Spleen (tissue), 7 donors: ENCODE results near the gene KIF18B.

ENCODE experiments used
- CTCF ChIP-seq, 11 experiments: fragments of 200-600 bp in 7 of 11; fragments of 450-650 bp in 4 of 11; sonication (generic) in 4 of 11; IDR thresholded peaks in 8 of 11; conservative IDR thresholded peaks in 3 of 11; 1 replicate in 7 of 11; 2 replicates in 4 of 11; pipeline versions ENCODE4 v1.4.0 to v1.8.0; 2016 to 2021; ENCODE audit warnings: antibody characterized with exemption in 11 of 11, inconsistent platforms in 4 of 11, mild to moderate bottlenecking in 1 of 11
- POLR2A ChIP-seq, 3 donors: fragments of 450-650 bp; IDR thresholded peaks; one replicate each; pipeline ENCODE4 v1.5.1; 2017; ENCODE audit warnings: antibody characterized with exemption in 3 of 3, mild to moderate bottlenecking in 1 of 3
- POLR2AphosphoS5 ChIP-seq, 3 donors: sonication (generic); formaldehyde crosslinking; IDR thresholded peaks; one replicate each; pipeline ENCODE4 v1.5.1; 2017; ENCODE audit warnings: antibody characterized with exemption in 3 of 3
- donor health status: DM: no; HTN: no; CAD: no; lungs with moderate emphysema.
- donor health status: DM: no; HTN: no; CAD: no.
- donor health status: DM: no; HTN: no; CAD: no.

- TF ChIP-seq CTCF (IDR thresholded peaks at IDR 0.05 in 8 of 11, conservative IDR thresholded peaks at IDR 0.05 in 3 of 11) = no peak
- TF ChIP-seq POLR2AphosphoS5 (IDR thresholded peaks at IDR 0.05) = no peak
- TF ChIP-seq POLR2A (IDR thresholded peaks at IDR 0.05) = no peak
Observed at GRCh38 chr17:44906010-44906646, 41.4 kb downstream of the KIF18B start.
